NB4 (cell line): Measurements from ENCODE around the gene NR2F1-AS1.

ENCODE experiments used
- CTCF ChIP-seq: IDR thresholded peaks from one replicate; pipeline ENCODE4 v1.5.1; 2012; ENCODE audit warnings: low read depth, low read length
- MAX ChIP-seq: IDR thresholded peaks from 2 replicates; pipeline ENCODE4 v1.6.1; 2011; ENCODE audit warnings: low read depth, low read length
- POLR2A ChIP-seq: IDR thresholded peaks from 2 replicates; pipeline ENCODE4 v1.6.1; 2011; ENCODE audit warnings: mild to moderate bottlenecking; ENCODE audit not compliant: insufficient read length; ENCODE audit errors: extremely low read depth

- no peak for TF ChIP-seq POLR2A
- no peak for TF ChIP-seq CTCF
- no peak for TF ChIP-seq MAX
Measured at GRCh38 chr5:93423300-93423699, 157.7 kb downstream of the NR2F1-AS1 start.
